GM23248 (cell line): ENCODE results near the gene YJEFN3. TPM values are rescaled to one million over a fixed set of nuclear protein-coding genes. Genes with fewer than 3 reads are reported as not detected.
A peak's percentile ranks its signal among the peaks of the same experiment; 100 is the strongest.

Experiments
- DNase-seq: peaks from one replicate; pipeline ENCODE4 v3.0.0-alpha.2; 2015
- H2AFZ ChIP-seq: fragments of 200-600 bp; sonication (generic); 2 replicates; pipeline ENCODE4 v1.6.1; 2016; ENCODE audit warnings: antibody characterized with exemption
- H3F3A ChIP-seq: fragments of 200-600 bp; sonication (generic); 2 replicates; pipeline ENCODE4 v1.6.1; 2016; ENCODE audit warnings: mild to moderate bottlenecking, antibody characterized with exemption, mixed run types; ENCODE audit not compliant: insufficient read depth
- H3K27ac ChIP-seq: fragments of 200-600 bp; sonication (generic); 2 replicates; pipeline ENCODE4 v1.5.1; 2016; ENCODE audit warnings: mild to moderate bottlenecking
- H3K27me3 ChIP-seq: fragments of 200-600 bp; sonication (generic); replicated peaks from 2 replicates; pipeline ENCODE4 v1.6.1; 2016; ENCODE audit warnings: mild to moderate bottlenecking; ENCODE audit not compliant: insufficient read depth
- H3K36me3 ChIP-seq: fragments of 200-600 bp; sonication (generic); 2 replicates; pipeline ENCODE4 v1.6.1; 2016; ENCODE audit warnings: low read depth, mild to moderate bottlenecking
- H3K4me1 ChIP-seq: fragments of 200-600 bp; sonication (generic); 2 replicates; pipeline ENCODE4 v1.6.1; 2016; ENCODE audit warnings: mild to moderate bottlenecking; ENCODE audit not compliant: insufficient read depth
- H3K4me2 ChIP-seq: fragments of 200-600 bp; sonication (generic); one replicate; pipeline ENCODE4 v1.6.1; 2016; ENCODE audit warnings: mild to moderate bottlenecking; ENCODE audit not compliant: unreplicated experiment
- H3K4me3 ChIP-seq: fragments of 200-600 bp; sonication (generic); 2 replicates; pipeline ENCODE4 v1.5.1; 2016; ENCODE audit warnings: mild to moderate bottlenecking
- H3K79me2 ChIP-seq: fragments of 200-600 bp; sonication (generic); 2 replicates; pipeline ENCODE4 v1.6.1; 2016; ENCODE audit warnings: mild to moderate bottlenecking; ENCODE audit not compliant: insufficient read depth
- H3K9ac ChIP-seq: fragments of 200-600 bp; sonication (generic); 2 replicates; pipeline ENCODE4 v1.6.1; 2016; ENCODE audit warnings: mild to moderate bottlenecking
- H3K9me2 ChIP-seq: fragments of 200-600 bp; sonication (generic); 2 replicates; pipeline ENCODE4 v1.6.1; 2016; ENCODE audit warnings: mixed run types, mild to moderate bottlenecking, moderate library complexity; ENCODE audit not compliant: insufficient read depth
- H3K9me3 ChIP-seq: fragments of 200-600 bp; sonication (generic); one replicate; pipeline ENCODE4 v1.6.1; 2017; ENCODE audit warnings: low read depth
- H4K20me1 ChIP-seq: fragments of 200-600 bp; sonication (generic); 2 replicates; pipeline ENCODE4 v1.6.0; 2016; ENCODE audit not compliant: insufficient read depth
- EZH2 ChIP-seq: fragments of 200-600 bp; sonication (generic); IDR thresholded peaks from 2 replicates; pipeline ENCODE4 v1.6.1; 2018; ENCODE audit warnings: antibody characterized with exemption, mild to moderate bottlenecking; ENCODE audit not compliant: insufficient read depth, poor library complexity, severe bottlenecking
- EZH2phosphoT487 ChIP-seq: fragments of 200-600 bp; sonication (generic); IDR thresholded peaks from 2 replicates; pipeline ENCODE4 v1.6.1; 2018; ENCODE audit warnings: antibody characterized with exemption, moderate library complexity, mild to moderate bottlenecking, low read depth; ENCODE audit not compliant: insufficient read depth
- WGBS, 2 experiments: methylation state at CpG; one replicate each; pipeline ENCODE4 v1.1.6; 2015 to 2017; ENCODE audit warnings: low lambda C conversion rate in 2 of 2, low coverage in 1 of 2; ENCODE audit errors: missing lambda C conversion rate in 2 of 2; 5-methylcytosine and 5-hydroxymethylcytosine counted together
- in situ Hi-C: fragments of 300-500 bp; cut with MboI; formaldehyde crosslinking; loops from 2 replicates; pipeline ENCODE4 v1.15.0; 2020
- polyA plus RNA-seq: library from polyadenylated mRNA; unstranded; fragments of >200 nt; fragmentation: Nextera tagmentation; extraction: Ambion mirVana; gene quantifications from 2 replicates; pipeline ENCODE4 v1.2.1, GENCODE V29; 2016
- total RNA-seq: library from RNA; depleted of rRNA; stranded (reverse); fragments of >200 nt; shearing (Covaris generic); gene quantifications from 2 replicates; pipeline ENCODE4 v1.2.3, GENCODE V29; 2014

YJEFN3 gene
- total and polyA plus RNA-seq, 2 experiments from 2014 or later: 2.4 TPM; not detected in 1

DNA sequence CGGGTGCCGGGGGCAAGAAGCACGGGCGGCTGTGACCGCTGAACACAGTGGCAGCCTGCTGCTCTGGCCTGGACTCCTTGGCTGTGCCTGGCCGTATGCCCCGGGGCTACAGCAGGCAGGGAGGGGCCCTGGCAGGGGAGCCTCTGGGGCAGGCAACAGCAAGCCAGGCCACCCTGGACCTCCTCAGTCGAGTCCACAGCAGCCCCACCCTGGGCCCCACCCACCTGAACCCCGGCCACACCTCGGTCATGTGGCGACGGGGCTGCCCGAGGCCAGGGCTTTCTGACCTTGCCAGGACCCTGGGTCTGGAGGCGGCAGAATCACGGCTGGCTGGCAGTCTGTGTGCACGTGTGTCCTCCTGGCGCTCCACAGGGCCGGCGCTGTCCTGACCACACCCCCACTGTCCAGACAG lies 18.0 kb downstream of the YJEFN3 start:
- Histone ChIP-seq H3K9ac (no peak overlapping the region), H3K9me2 (no peaks in the 10 kb centered on the region), H3K79me2 (no peaks in the 10 kb centered on the region), H3K4me3 (no peak overlapping the region), H4K20me1 (no peaks in the 10 kb centered on the region), H3K27me3 (no peaks in the 10 kb centered on the region), H3K9me3 (no peaks in the 10 kb centered on the region), H3K27ac (no peak overlapping the region), H3K4me1 (no peaks in the 10 kb centered on the region), H3F3A (no peaks in the 10 kb centered on the region), H3K36me3 (no peaks in the 10 kb centered on the region), H3K4me2 (no peak overlapping the region), H2AFZ (no peak overlapping the region)
- in situ Hi-C loops: loop anchor here (25.0 kb wide), 2 partner anchors 391 to 691 kb away; no protein-coding TSS in a partner anchor
- TF ChIP-seq EZH2phosphoT487 (no peak), EZH2 (no peak)
- no peak for DNase-seq
- 17 to 27% methylated on average over 18 to 19 of the region's 19 CpGs for WGBS, 2 experiments

DNA sequence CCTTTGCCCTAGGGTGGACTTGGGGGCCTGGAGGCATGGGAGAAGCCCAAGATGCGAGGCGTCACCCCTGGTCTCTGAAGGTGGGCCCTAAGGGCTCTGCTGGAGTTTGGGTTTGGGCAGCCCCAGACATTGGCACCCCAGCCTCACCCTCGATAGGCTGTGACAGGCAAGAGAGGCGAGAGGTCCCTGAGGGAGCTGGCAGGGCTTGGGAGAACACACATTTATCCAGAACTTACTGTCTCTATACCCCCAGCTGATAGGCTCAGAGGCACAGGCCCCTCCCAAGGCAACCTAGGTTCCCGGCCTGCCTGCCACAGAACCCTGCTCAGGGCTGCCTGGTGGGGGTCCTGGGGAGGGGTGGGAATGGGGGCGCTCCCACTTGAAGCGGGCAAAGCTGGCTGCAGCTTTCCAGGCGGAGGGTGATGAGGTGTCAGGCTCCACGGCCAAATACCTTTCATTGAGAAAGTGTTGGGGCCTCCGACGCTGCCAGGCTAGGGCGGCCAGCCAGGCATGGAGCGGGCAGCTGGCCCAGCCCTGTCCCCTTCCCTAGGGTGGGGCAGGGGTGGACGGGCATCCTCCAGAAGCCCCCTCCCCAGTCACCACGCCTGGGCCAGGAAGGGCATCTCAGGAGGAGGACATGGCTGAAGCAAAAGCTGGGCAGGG lies 19.1 kb downstream of the YJEFN3 start:
- Histone ChIP-seq H3K27ac (no peak overlapping the region), H3K4me3 (no peak overlapping the region), H3K9ac (no peak overlapping the region), H4K20me1 (no peaks in the 10 kb centered on the region), H2AFZ (no peak overlapping the region), H3K79me2 (no peaks in the 10 kb centered on the region), H3K4me1 (no peaks in the 10 kb centered on the region), H3K9me3 (no peaks in the 10 kb centered on the region), H3K27me3 (no peaks in the 10 kb centered on the region), H3K9me2 (no peaks in the 10 kb centered on the region), H3K4me2 (no peak overlapping the region), H3K36me3 (no peaks in the 10 kb centered on the region), H3F3A (no peaks in the 10 kb centered on the region)
- in situ Hi-C loops: loop anchor here (25.0 kb wide), 2 partner anchors 389 to 689 kb away; no protein-coding TSS in a partner anchor
- 46 to 54% methylated on average over 13 to 15 of the region's 15 CpGs for WGBS, 2 experiments
- no peak for DNase-seq
- no peak for TF ChIP-seq EZH2

DNA sequence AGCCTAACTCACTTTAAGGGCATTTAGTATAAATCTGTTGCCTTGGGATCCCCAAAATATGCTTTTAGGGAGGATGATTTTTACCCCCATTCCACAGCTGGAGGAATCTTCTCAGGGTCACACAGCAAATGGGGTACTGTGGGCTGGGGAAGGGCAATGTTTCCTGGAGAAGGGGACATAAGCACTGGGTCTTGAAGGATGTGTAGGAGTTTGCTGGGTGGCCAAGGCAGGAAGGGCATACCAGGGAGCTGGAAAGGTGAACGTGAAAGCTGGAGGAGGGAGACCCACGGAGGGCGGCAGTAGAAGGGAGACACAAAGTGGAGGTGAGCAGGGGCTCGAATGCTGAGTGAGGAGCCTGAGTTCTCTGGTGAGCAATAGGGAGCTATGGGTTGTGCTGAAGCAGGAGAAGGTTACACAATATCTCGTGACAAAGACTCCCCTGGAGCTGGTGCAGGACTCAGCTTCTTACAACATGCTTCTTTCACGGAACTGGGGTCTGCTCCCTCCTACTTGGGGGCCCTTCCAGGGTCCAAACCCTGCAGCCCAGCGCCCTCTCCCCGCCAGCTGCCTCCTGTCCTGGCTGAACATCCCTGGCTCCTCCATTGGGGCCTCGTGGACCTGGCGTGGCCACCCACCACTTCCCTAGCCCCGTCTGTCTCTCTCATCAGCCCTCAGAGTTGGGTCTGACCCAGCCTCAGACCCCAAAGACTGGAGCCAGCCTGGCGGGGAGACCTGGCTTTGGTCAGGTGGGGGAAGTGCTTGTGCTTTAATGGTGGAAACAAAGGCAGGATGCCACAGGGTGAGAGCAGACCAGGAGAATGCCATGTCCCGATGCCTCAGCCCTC lies 20.4 kb downstream of the YJEFN3 start:
- Histone ChIP-seq H3K4me2 (no peak overlapping the region), H3K27me3 (no peaks in the 10 kb centered on the region), H3K4me1 (no peaks in the 10 kb centered on the region), H2AFZ (no peak overlapping the region), H4K20me1 (no peaks in the 10 kb centered on the region), H3K4me3 (no peak overlapping the region), H3K27ac (no peak overlapping the region), H3K36me3 (no peaks in the 10 kb centered on the region), H3K9me3 (no peaks in the 10 kb centered on the region), H3K9ac (no peak overlapping the region), H3K79me2 (no peaks in the 10 kb centered on the region), H3F3A (no peaks in the 10 kb centered on the region), H3K9me2 (no peaks in the 10 kb centered on the region)
- DNase-seq: peak; percentile 38
- 61 to 69% methylated on average over 11 to 13 of the region's 13 CpGs for WGBS, 2 experiments
- TF ChIP-seq EZH2phosphoT487 (no peak), EZH2 (no peak)
- in situ Hi-C loops: loop anchor here (25.0 kb wide), 2 partner anchors 388 to 688 kb away; no protein-coding TSS in a partner anchor

- no peaks in the 10 kb centered on the region for H3K9me3 ChIP-seq
- H3F3A ChIP-seq: no peaks in the 10 kb centered on the region
- no peak overlapping the region for H3K9ac ChIP-seq
- H3K27ac ChIP-seq: no peak overlapping the region
- H4K20me1 ChIP-seq: no peaks in the 10 kb centered on the region
- H3K36me3 ChIP-seq: no peaks in the 10 kb centered on the region
- no peaks in the 10 kb centered on the region for H3K4me1 ChIP-seq
- H3K4me3 ChIP-seq: no peak overlapping the region
- no peaks in the 10 kb centered on the region for H3K79me2 ChIP-seq
- no peak overlapping the region for H2AFZ ChIP-seq
- 62 to 63% methylated on average over 22 to 23 of the region's 23 CpGs for WGBS, 2 experiments
- H3K9me2 ChIP-seq: no peaks in the 10 kb centered on the region
- no peak for TF ChIP-seq EZH2
- in situ Hi-C loops: loop anchor here (25.0 kb wide), 2 partner anchors 387 to 687 kb away; no protein-coding TSS in a partner anchor
- H3K4me2 ChIP-seq: no peak overlapping the region
- no peak for DNase-seq
- H3K27me3 ChIP-seq: no peaks in the 10 kb centered on the region
These were observed 21.2 kb downstream of the YJEFN3 start for GRCh38 chr19:19549804-19550464.
